CD14-positive monocyte (primary cell): ENCODE data around the gene ADGRF1. TPM values are rescaled to one million over a fixed set of nuclear protein-coding genes. Genes with fewer than 3 reads are reported as not detected.

Experiments used
- DNase-seq, 3 donors: peaks; one replicate each; pipeline ENCODE4 v3.0.0-alpha.2; 2011 to 2022
- H2AFZ ChIP-seq: 2 replicates; pipeline ENCODE4 v1.6.0; 2012; ENCODE audit warnings: mild to moderate bottlenecking, low read depth, low read length, inconsistent platforms; ENCODE audit not compliant: insufficient read depth, poor library complexity, severe bottlenecking
- H3K27ac ChIP-seq, 2 donors: 1 replicate in 1 of 2; 2 replicates in 1 of 2; pipeline ENCODE4 v1.5.1; 2012 to 2013; ENCODE audit warnings: low read length in 2 of 2, control low read depth in 1 of 2, inconsistent platforms in 1 of 2, low read depth in 1 of 2, mild to moderate bottlenecking in 1 of 2
- H3K27me3 ChIP-seq, 2 donors: one replicate each; pipeline versions ENCODE4 v1.6.0 to v1.6.1; 2011 to 2013; ENCODE audit warnings: low read length in 2 of 2; ENCODE audit not compliant: control insufficient read depth in 2 of 2, insufficient read depth in 2 of 2
- H3K36me3 ChIP-seq, 2 donors: replicated peaks in 1 of 2; 1 replicate in 1 of 2; 2 replicates in 1 of 2; pipeline versions ENCODE4 v1.5.1 to v1.6.1; 2012 to 2013; ENCODE audit warnings: low read length in 2 of 2, control low read depth in 1 of 2, inconsistent platforms in 1 of 2, mild to moderate bottlenecking in 1 of 2; ENCODE audit not compliant: insufficient read depth in 2 of 2, control insufficient read depth in 1 of 2
- H3K4me1 ChIP-seq, 2 donors: 1 replicate in 1 of 2; 2 replicates in 1 of 2; pipeline versions ENCODE4 v1.5.1 to v1.6.1; 2012 to 2013; ENCODE audit warnings: low read length in 2 of 2, control low read depth in 1 of 2, inconsistent platforms in 1 of 2, mild to moderate bottlenecking in 1 of 2, moderate library complexity in 1 of 2; ENCODE audit not compliant: insufficient read depth in 2 of 2, control insufficient read depth in 1 of 2
- H3K4me2 ChIP-seq: replicated peaks from 2 replicates; pipeline ENCODE3; 2012; ENCODE audit warnings: low read length, moderate library complexity, mild to moderate bottlenecking; ENCODE audit not compliant: poor library complexity, severe bottlenecking; ENCODE audit errors: extremely low read depth
- H3K4me3 ChIP-seq, 3 experiments: fragments of 200-600 bp in 1 of 3; sonication (generic) in 1 of 3; replicated peaks in 1 of 3; 1 replicate in 2 of 3; 2 replicates in 1 of 3; pipeline ENCODE4 v1.5.1; 2011 to 2013; ENCODE audit warnings: low read length in 3 of 3, mild to moderate bottlenecking in 3 of 3, control low read depth in 2 of 3, low read depth in 2 of 3, inconsistent platforms in 1 of 3, moderate library complexity in 1 of 3
- H3K79me2 ChIP-seq: 2 replicates; pipeline ENCODE4 v1.6.0; 2012; ENCODE audit warnings: mild to moderate bottlenecking, control low read depth, inconsistent platforms, low read length, moderate library complexity; ENCODE audit not compliant: insufficient read depth
- H3K9ac ChIP-seq: 2 replicates; pipeline ENCODE4 v1.6.0; 2017; ENCODE audit warnings: low read length, mild to moderate bottlenecking; ENCODE audit not compliant: insufficient read depth, poor library complexity, severe bottlenecking
- H3K9me3 ChIP-seq, 2 donors: replicated peaks in 1 of 2; 1 replicate in 1 of 2; 2 replicates in 1 of 2; pipeline versions ENCODE4 v1.5.1 to v1.6.1; 2012 to 2013; ENCODE audit warnings: low read length in 2 of 2, control low read depth in 1 of 2; ENCODE audit not compliant: control insufficient read depth in 1 of 2, insufficient read depth in 1 of 2
- H4K20me1 ChIP-seq: 2 replicates; pipeline ENCODE4 v1.6.0; 2012; ENCODE audit warnings: mild to moderate bottlenecking, low read length, control low read depth, moderate library complexity; ENCODE audit not compliant: insufficient read depth
- H3K27ac Mint-ChIP-seq, 7 donors: one replicate each; pipeline ENCODE4 v1.8.0; 2020; ENCODE audit warnings: mild to moderate bottlenecking in 7 of 7, mixed read lengths in 7 of 7, moderate library complexity in 6 of 7, inconsistent platforms in 2 of 7
- H3K27me3 Mint-ChIP-seq, 3 donors: one replicate each; pipeline ENCODE4 v1.8.0; 2021 to 2022; ENCODE audit warnings: low read depth in 3 of 3, mild to moderate bottlenecking in 3 of 3, mixed read lengths in 3 of 3, moderate library complexity in 3 of 3, inconsistent platforms in 1 of 3
- H3K36me3 Mint-ChIP-seq, 2 donors: one replicate each; pipeline ENCODE4 v1.8.0; 2020; ENCODE audit warnings: mixed read lengths in 2 of 2, inconsistent platforms in 1 of 2, mild to moderate bottlenecking in 1 of 2
- H3K4me1 Mint-ChIP-seq: one replicate; pipeline ENCODE4 v1.8.0; 2020; ENCODE audit warnings: mild to moderate bottlenecking, mixed read lengths
- H3K4me3 Mint-ChIP-seq, 2 donors: one replicate each; pipeline ENCODE4 v1.8.0; 2020; ENCODE audit warnings: mild to moderate bottlenecking in 2 of 2, mixed read lengths in 2 of 2, moderate library complexity in 1 of 2
- H3K9me3 Mint-ChIP-seq, 7 donors: one replicate each; pipeline ENCODE4 v1.8.0; 2020 to 2022; ENCODE audit warnings: mixed read lengths in 7 of 7, mild to moderate bottlenecking in 6 of 7, moderate library complexity in 6 of 7, inconsistent platforms in 2 of 7
- WGBS: methylation state at CpG from one replicate; pipeline ENCODE4 v1.1.5; 2013; ENCODE audit warnings: missing lambda C conversion rate; ENCODE audit not compliant: insufficient coverage; 5-methylcytosine and 5-hydroxymethylcytosine counted together
- intact Hi-C, 2 donors: fragments of 100-400 bp; cut with micrococcal nuclease; formaldehyde crosslinking; loops; one replicate each; pipeline versions ENCODE4 v1.15.0 to v1.15.1; 2023
- polyA plus RNA-seq, 3 donors: library from polyadenylated mRNA; depleted of rRNA in 1 of 3; unstranded in 2 of 3; stranded (reverse) in 1 of 3; fragments of 300-500 nt in 2 of 3; fragments of >200 nt in 1 of 3; fragmentation: Illumina TruSeq in 2 of 3; gene quantifications; 1 replicate in 2 of 3; 2 replicates in 1 of 3; pipeline ENCODE4 v1.2.3, GENCODE V29; 2012 to 2021
- TF ChIP-seq, protein P1 (sequence below): fragments of 200-600 bp; IDR thresholded peaks from one replicate; pipeline ENCODE4 v1.8.0; 2022; ENCODE audit warnings: antibody characterized with exemption, mild to moderate bottlenecking

ADGRF1 gene
- polyA plus RNA-seq, 3 donors: 0.03 TPM; not detected in 2

DNA sequence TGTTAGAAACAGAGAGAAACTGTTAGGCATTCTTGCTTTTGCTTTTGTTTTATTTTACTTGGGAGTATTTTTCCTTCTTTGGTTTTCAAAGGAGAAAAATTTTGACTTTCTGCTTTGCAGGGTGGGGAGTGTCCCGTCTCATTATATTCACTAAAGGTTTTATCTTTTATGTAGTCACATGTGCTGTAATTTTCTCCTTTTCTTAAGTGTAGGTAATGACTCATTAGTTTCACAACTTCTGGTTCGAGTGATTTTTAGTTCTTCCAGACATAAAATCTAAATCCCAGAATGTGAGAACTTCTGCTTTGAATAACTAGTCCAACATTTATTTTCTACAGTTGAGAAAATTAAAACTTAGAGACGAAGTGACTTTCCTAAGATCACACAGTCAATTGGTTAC is 37.7 kb downstream of the ADGRF1 start:
- Histone ChIP-seq H3K9me3 (no peaks in the 10 kb centered on the region), H3K4me2 (no peak overlapping the region), H3K79me2 (no peaks in the 10 kb centered on the region), H4K20me1 (no peaks in the 10 kb centered on the region), H3K36me3 (no peaks in the 10 kb centered on the region), H3K27ac (no peak overlapping the region), H3K4me1 (no peaks in the 10 kb centered on the region), H3K9ac (no peak overlapping the region), H3K4me3 (no peak overlapping the region), H2AFZ (no peak overlapping the region), H3K27me3 (no peaks in the 10 kb centered on the region)
- Mint-ChIP-seq H3K4me1 (peaks cover 15% of the 10 kb centered on the region), H3K36me3 (no peaks in the 10 kb centered on the region), H3K4me3 (peak overlapping the region in 1 of 2 donors; percentile 11), H3K27ac (peak overlapping the region in 1 of 7 donors; percentile 24), H3K27me3 (no peaks in the 10 kb centered on the region), H3K9me3 (peaks cover 0 to 5% (median 0%) of the 10 kb centered on the region in 7 donors)
- 80% methylated on average over 1 of the region's 3 CpGs for WGBS
- intact Hi-C loops: no loop called here
- TF ChIP-seq, protein P1, sequence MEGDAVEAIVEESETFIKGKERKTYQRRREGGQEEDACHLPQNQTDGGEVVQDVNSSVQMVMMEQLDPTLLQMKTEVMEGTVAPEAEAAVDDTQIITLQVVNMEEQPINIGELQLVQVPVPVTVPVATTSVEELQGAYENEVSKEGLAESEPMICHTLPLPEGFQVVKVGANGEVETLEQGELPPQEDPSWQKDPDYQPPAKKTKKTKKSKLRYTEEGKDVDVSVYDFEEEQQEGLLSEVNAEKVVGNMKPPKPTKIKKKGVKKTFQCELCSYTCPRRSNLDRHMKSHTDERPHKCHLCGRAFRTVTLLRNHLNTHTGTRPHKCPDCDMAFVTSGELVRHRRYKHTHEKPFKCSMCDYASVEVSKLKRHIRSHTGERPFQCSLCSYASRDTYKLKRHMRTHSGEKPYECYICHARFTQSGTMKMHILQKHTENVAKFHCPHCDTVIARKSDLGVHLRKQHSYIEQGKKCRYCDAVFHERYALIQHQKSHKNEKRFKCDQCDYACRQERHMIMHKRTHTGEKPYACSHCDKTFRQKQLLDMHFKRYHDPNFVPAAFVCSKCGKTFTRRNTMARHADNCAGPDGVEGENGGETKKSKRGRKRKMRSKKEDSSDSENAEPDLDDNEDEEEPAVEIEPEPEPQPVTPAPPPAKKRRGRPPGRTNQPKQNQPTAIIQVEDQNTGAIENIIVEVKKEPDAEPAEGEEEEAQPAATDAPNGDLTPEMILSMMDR: no peak
- DNase-seq: peak in 1 of 3 donors; percentile 10

DNA sequence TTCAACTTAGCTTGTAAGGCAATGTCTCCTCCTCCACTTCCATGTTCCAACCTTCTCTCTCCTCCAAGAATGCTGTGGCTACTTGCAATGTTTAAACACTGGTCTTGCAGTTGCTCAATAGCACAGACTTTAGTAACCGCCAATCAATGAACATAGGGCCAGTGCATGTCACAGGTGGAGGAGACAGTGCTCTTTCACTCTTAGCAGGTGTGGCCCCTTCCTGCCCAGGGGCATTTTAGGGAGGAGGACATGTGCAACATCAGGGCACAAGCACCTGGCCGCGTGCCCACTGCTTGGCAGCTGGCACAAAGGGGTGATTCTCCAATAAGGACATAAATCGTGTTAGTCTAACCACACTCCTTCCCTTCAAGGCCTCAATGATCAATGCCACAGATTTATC is 41.3 kb downstream of the ADGRF1 start:
- Mint-ChIP-seq H3K27me3 (peaks cover 0 to 1% (median 0%) of the 10 kb centered on the region in 3 donors), H3K4me3 (no peak overlapping the region)
- no peaks in the 10 kb centered on the region for H3K79me2 ChIP-seq

More for the DNA sequence above, 41.3 kb downstream of the ADGRF1 start:
- Mint-ChIP-seq H3K36me3 (no peaks in the 10 kb centered on the region), H3K27ac (no peak overlapping the region), H3K4me1 (peaks cover 15% of the 10 kb centered on the region), H3K9me3 (peaks cover 0 to 5% (median 0%) of the 10 kb centered on the region in 7 donors)
- Histone ChIP-seq H3K36me3 (no peaks in the 10 kb centered on the region), H4K20me1 (no peaks in the 10 kb centered on the region), H3K4me1 (no peaks in the 10 kb centered on the region), H3K4me2 (no peak overlapping the region), H3K27ac (no peak overlapping the region), H3K4me3 (no peak overlapping the region), H3K27me3 (no peaks in the 10 kb centered on the region), H3K9ac (no peak overlapping the region), H2AFZ (no peak overlapping the region), H3K9me3 (no peaks in the 10 kb centered on the region)
- 91% methylated on average over 1 of the region's 4 CpGs for WGBS
- TF ChIP-seq, protein P1: no peak
- intact Hi-C loops: no loop called here
- no peak for DNase-seq
